HL-60/S4 treated with retinoic acid at 250 ng/mL for 4 days and 3 days (cell line): ENCODE results near the gene DEDD.

ENCODE experiments used
- in situ Hi-C: fragments of 300-500 bp; cut with MboI; formaldehyde crosslinking; loops from 2 replicates; pipeline ENCODE4 v1.7.0; 2022; ENCODE audit warnings: low sequenced_read_pairs

The DEDD gene

GRCh38 chr1:161077426-161077825, 55.0 kb downstream of the DEDD start:
- in situ Hi-C loops = no loop called here

GRCh38 chr1:161076410-161076809, 56.1 kb downstream of the DEDD start:
- in situ Hi-C loops = no loop called here

- in situ Hi-C loops = no loop called here
Observed at GRCh38 chr1:161074676-161075368, 57.6 kb downstream of the DEDD start.

GRCh38 chr1:161073474-161074121, 58.9 kb downstream of the DEDD start:
- in situ Hi-C loops = no loop called here

- in situ Hi-C loops = no loop called here
Observed at GRCh38 chr1:161072751-161073449, 59.6 kb downstream of the DEDD start.

GRCh38 chr1:161071886-161072371, 60.5 kb downstream of the DEDD start:
- in situ Hi-C loops = no loop called here
